HG02981 (cell line): ENCODE results near the gene RNASE12.
"Not testable (repeated sequence)": the region's sequence is repeated elsewhere in the genome, so short reads cannot be mapped to it uniquely, and the experiment has no call there.

ENCODE experiments used
- ATAC-seq: cut with Tn5 transposase; IDR thresholded peaks from one replicate; pipeline ENCODE4 v1.9.1; 2021; ENCODE audit warnings: mild to moderate bottlenecking, moderate library complexity; ENCODE audit not compliant: unreplicated experiment

The RNASE12 gene

GRCh38 chr14:20614038-20614840, 23.1 kb upstream of the RNASE12 start:
- ATAC-seq = no peak

GRCh38 chr14:20613094-20614037, 22.2 kb upstream of the RNASE12 start:
- ATAC-seq = peak; percentile 61

- no peak for ATAC-seq
Measured at GRCh38 chr14:20612403-20612802, 21.2 kb upstream of the RNASE12 start.

- no peak for ATAC-seq
Measured at GRCh38 chr14:20611277-20611676, 20.1 kb upstream of the RNASE12 start.

- ATAC-seq = no peak
Measured at GRCh38 chr14:20610002-20610765, 19.0 kb upstream of the RNASE12 start.

- no peak for ATAC-seq
Measured at GRCh38 chr14:20609215-20610001, 18.2 kb upstream of the RNASE12 start.

GRCh38 chr14:20608383-20609110, 17.4 kb upstream of the RNASE12 start:
- ATAC-seq = no peak

- ATAC-seq = no peak
Measured at GRCh38 chr14:20607617-20608016, 16.4 kb upstream of the RNASE12 start.

GRCh38 chr14:20606902-20607242, 15.7 kb upstream of the RNASE12 start:
- no peak for ATAC-seq

- no peak for ATAC-seq
Measured at GRCh38 chr14:20606190-20606901, 15.2 kb upstream of the RNASE12 start.

- no peak for ATAC-seq
Measured at GRCh38 chr14:20603813-20604690, 12.9 kb upstream of the RNASE12 start.

- ATAC-seq = no peak
Measured at GRCh38 chr14:20602583-20602982, 11.4 kb upstream of the RNASE12 start.

- ATAC-seq = no peak
Measured at GRCh38 chr14:20601522-20601921, 10.3 kb upstream of the RNASE12 start.

GRCh38 chr14:20597108-20597507, 5.9 kb upstream of the RNASE12 start:
- no peak for ATAC-seq

GRCh38 chr14:20595726-20596125, 4.5 kb upstream of the RNASE12 start:
- not testable (repeated sequence) for ATAC-seq

- no peak for ATAC-seq
Measured at GRCh38 chr14:20592574-20592973, 1.4 kb upstream of the RNASE12 start.

GRCh38 chr14:20587489-20588154, 3.6 kb downstream of the RNASE12 start, which contains the start of gene RNASE11:
Gene RNASE11 (minus strand): TSS chr14:20588001.
- ATAC-seq = no peak
